Measurements from ENCODE around the gene PEX26.
A peak's percentile ranks its signal among the peaks of the same experiment; 100 is the strongest.
"Not testable (repeated sequence)": the region's sequence is repeated elsewhere in the genome, so short reads cannot be mapped to it uniquely, and the experiment has no call there.

Gene PEX26
- 73.2 to 89.7 reads per million in 2 donors for total RNA-seq

GRCh38 chr22:18077639-18078328, at the start of gene PEX26:
TSS of gene PEX26 (plus strand) at chr22:18077990. CDS start at chr22:18078377, 387 bp downstream.
- DNase-seq, result peak; percentile 91

DNA sequence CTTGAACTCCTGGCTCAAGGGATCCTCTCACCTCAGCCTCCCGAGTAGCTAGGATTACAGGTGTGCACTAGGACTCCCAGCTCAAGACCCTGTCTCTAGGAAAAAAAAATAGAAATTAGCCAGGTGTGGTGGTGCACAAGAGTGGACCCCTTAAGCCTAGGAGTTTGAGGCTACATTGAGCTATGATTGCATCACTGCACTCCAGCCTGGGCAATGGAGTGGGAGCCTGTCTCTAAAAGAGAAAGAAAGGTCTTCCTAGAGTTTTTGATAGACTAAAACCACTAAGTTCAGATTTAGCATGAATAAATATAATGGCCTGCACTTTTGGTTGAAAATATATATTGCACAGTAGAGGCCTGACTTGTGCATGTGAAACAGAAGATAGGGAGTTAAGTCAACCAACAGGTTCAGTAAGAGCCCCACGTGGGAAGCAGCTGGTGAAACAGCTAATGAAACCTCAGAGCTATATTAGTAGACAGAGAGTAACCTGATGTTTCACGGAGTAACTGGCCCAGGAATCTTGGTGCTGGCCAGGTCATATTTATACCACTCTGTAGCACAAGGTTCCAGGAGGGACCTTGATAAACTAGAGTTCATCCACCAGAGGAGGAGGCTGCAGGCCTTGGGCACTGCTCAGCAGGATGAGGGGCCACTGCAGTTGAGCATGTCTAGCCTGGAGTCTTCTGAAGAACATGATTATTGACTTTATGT, 48.8 kb upstream of the PEX26 start:
- DNase-seq, result no peak

DNA sequence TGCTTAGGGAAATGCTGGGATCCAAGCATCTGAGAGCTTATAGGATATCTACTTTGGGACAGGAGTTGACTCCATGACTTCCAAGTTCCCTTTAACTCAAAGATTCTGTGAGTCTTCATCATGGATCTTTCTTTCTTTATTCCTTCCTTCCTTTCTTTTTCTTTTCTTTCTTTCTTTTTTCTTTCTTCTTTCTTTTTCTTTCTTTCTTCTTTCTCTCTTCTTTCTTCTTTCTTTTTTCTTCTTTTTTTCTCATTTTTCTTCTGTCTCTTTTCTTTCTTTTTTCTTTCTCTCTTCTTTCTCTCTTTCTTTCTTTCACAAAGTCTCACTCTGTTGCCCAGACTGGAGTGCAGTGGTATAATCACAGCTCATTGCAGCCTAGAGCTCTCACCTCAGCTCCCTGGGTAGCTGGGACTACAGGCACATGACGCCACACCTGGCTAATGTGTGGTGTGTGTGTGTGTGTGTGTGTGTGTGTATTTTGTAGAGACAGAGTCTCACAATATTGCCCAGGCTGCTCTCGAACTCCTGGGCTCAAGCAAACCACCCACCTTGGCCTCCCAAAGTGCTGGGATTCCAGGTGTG, 48.0 kb upstream of the PEX26 start:
- DNase-seq, result no peak

GRCh38 chr22:18031695-18032454, 45.9 kb upstream of the PEX26 start:
- DNase-seq, result no peak

DNA sequence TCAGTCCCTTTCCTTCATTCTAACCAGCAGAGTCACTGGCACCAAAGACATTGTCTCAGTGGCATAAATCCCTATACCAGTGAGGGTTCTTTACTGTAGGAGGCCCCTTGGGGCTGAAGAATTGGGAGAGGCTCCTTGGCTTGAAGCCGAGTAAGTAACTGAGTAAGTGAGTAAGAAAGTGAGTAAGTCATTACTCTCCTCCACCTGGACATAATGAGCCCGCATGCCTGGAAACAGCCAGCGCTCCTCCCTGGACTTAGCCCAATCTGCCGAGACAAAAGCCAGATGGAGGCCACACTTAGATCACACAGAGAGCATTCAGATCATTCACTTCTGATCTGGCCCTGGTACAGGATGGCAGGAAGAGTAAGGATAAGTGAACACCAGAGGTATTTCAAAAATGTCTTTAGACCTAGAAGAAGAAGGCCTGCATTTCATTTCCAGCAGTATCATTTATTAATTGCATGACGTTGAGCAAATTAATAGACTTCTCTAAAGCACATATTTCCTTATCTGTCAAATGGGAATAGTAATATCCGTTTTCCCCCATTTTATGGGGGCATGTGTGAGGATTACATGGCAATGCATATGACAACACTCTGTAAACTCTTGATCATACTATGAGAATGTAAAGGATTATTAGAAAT, 45.2 kb upstream of the PEX26 start:
- DNase-seq, result no peak

GRCh38 chr22:18033204-18033998, 44.4 kb upstream of the PEX26 start:
- no peak for DNase-seq

DNA sequence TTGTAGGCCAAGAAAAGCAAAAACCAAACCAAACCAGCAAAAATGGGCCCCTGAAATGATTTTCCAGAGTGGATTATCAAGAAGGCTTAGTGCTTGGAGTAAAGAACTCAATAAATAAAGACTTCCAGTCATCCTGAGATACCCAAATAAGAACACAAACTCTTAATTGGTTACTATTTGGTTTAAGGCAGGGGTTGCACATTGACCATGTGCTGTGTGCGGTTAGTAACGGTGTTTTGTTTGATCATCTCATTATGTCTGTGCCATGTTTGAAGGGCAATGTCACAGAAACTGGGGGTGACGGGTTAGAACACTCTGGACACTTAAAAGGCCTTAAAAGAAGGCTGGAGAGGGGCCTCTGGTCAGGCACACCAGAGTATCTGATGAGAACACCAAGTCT, 43.7 kb upstream of the PEX26 start:
- DNase-seq, result no peak

DNA sequence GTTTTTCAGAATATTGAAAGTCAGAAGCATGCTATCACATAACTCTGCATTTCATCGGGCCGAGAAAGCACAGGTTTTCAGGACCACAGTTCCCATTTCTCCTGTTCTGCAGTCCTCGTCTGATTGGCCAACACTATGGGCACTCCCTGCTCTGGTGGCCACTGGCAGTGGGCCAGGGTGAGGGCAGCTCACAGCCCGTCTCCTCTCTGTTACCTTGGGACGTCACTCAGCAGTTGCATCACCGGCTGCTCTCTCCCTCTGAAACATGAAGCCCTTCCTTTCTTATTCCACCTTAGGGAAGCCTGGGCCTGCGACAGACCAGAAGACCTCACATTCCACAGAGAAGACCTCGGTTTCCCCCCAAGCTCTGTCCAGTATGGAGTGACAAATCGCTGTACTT, 42.0 kb upstream of the PEX26 start:
- no peak for DNase-seq

GRCh38 chr22:18040898-18041297, 36.9 kb upstream of the PEX26 start:
- DNase-seq, result not testable (repeated sequence)

- DNase-seq, result no peak
These were observed 35.1 kb upstream of the PEX26 start for GRCh38 chr22:18042685-18043084.

GRCh38 chr22:18044548-18045271, 33.1 kb upstream of the PEX26 start:
- DNase-seq, result no peak

- DNase-seq, result no peak
These were observed 32.0 kb upstream of the PEX26 start for GRCh38 chr22:18045794-18046193.

GRCh38 chr22:18048041-18048440, 29.7 kb upstream of the PEX26 start:
- no peak for DNase-seq

GRCh38 chr22:18048441-18048898, 29.3 kb upstream of the PEX26 start:
- no peak for DNase-seq

- DNase-seq, result no peak
These were observed 27.7 kb upstream of the PEX26 start for GRCh38 chr22:18050065-18050464.

DNA sequence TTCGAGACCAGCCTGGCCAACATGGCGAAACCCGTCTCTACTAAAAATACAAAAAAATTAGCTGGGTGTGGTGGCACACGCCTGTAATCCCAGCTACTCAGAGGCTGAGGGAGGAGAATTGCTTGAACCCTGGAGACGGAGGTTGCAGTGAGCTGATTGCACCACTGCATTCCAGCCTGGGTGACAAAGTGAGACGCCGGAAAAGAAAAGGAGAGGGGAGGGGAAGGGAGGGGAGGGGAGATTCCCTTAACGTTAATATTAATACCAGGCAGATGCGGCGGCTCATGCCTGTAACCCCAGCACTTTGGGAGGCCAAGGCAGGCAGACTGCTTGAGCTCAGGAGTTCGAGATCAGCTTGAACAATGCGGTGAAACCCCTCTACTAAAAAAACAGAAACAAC, 26.7 kb upstream of the PEX26 start:
- DNase-seq, result not testable (repeated sequence)

- DNase-seq, result not testable (repeated sequence)
These were observed 24.4 kb upstream of the PEX26 start for GRCh38 chr22:18053216-18053946.

DNA sequence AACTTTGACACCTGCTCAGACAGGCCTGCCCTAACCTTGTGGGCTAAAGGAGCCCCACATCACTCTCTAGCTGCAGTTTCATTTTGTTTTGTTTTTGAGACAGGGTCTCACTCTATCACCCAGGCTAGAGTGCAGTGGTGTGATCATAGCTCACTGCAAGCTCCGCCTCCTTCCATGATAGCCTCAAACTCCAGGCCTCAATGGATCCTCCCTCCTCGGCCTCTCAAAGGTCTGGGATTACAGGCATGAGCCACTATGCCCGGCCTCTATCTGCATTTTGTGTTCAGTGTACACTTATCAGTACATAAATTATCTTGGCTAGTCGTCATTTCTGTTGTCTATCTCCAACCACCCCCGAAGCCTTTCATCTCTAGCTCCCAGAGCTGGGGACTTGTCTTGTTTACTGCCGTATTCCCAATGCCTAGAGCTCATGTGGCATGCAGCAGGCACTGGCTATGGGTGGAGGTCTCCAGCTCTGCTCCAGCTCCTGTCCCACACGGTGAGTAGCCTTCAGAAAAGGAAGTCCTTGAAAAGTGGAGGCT, 22.1 kb upstream of the PEX26 start:
- no peak for DNase-seq

DNA sequence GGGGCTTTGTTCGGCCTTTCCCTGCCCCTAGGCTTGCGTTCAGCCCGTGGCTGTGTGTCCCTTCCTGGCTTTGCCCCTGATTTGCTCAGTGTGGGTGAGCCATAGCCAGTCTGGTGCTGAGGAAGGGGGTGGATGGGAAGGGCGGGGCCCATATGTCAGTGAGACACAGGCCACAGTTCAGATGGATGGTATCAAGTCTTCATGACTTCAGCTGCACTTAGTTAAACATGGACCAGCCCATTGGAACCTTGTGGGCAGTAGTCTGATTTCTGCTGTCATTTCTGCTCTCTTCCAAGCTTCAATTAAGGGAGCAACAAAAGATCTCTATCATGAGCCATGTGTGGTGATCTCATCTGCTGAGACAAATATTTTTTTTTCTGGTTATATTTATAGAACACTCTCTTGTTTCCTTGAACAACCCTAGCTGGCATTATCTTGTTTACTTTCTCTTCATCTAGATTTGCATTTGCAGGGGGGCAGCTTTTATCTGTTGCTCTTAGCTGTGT, 21.6 kb upstream of the PEX26 start:
- DNase-seq, result no peak

Measured in activated gamma-delta T cell (primary cell).